ENCODE results near the gene IKBKE.

IKBKE gene

DNA sequence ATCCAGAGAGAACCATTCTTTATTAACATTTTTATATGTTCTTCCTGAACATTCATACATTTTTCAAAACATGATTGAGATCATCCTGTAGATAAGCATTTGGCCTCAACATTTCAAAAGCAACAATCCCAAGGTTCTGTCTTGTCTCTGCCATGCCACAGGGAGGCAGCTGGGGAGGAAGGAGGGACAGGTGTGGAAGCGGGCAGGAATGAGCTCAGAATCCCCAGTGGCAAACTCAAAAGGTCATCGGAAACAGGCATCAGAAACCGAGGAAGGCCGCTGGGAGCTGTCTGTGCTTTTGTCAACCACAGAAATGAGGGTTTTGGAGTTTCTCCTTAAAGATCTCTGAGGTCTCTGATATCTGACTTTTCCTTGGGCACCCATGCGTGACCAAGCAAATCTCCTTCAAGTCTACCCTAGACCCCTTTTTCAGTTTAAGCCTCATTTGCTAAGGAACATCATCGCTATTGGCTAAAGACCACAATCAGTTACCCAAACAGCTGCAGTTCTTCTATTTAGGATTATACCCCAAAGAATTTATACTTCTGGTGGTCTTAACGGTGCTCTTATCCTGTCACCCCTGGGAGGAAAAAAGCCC is 71.1 kb downstream of the IKBKE start:
- no peak for DNase-seq (ENCODE audit: low spot score)

DNA sequence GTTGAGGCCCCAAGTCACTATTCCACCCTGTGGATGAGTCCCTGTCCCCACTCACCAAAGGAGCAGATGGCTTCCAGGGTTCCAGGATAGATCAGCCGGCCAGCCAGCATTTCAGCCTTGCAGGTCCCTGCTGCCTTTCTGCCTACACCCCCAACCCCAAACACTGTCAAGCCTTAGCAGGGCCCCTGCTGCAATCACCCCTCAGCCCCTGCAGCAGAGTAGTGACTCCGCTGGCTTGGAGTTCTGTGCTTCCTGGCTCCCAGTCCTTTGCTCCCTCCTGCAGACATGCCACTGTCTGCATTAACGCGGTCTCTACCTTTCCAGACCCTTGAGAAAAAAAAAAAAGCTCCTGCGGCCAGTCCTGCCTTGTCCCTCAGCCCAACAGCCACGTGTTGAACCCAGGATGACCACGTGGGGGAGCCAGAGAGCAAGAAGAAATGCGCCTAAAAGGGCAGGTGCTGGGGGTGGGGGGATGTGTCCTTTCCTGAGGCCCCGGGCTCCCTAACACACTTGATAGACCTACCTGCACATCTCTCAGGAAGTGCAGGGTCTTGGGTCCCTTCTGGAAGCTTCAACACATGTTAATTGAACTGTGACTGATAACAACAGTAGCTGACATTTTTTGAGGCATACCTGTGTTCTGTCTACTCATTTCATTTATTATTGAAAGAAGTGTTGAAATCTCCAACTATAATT is 74.4 kb downstream of the IKBKE start:
- DNase-seq (ENCODE audit: low spot score), result peak; percentile 91

DNA sequence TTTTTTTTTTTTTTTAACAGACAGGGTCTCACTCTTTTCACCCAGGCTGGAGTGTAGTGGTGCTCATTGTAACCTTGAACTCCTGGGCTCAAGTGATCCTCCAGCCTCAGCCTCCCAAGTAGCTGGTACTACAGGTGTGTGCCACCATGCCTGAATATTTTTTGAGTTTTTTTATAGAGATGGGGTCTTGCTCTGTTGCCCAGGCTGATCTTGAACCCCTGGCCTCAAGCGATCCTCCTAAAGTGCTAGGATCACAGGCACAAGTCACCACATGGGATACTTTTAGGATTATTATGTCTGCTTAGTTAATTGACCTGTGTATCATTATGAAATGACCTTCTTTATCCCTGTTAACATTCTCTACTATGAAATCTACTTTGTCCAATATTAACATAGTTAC is 75.1 kb downstream of the IKBKE start:
- no peak for DNase-seq (ENCODE audit: low spot score)

Measured in AG20443 (cell line).